ENCODE results near the gene ST7. TPM values are rescaled to one million over a fixed set of nuclear protein-coding genes. Genes with fewer than 3 reads are reported as not detected.

Gene ST7
- total RNA-seq, 1 donor from 2014 or later, result 39.3 TPM

DNA sequence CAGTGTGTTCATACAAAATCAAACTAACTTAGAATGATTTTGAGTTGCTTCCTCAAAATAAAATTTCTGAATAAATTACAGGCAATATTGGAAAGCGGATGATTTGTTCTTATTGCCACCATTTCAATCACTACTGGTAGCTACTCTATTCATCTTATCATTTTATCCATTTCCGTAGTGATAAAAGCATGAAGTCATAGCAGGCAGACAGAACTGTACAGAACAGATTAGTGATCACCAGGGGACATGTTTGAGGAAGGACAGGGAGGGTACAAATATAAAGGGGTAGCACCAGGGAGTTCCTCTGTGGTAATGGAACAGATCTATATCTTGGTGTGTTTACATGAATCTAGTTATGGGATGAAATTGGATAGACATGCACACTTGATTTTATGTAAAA lies 231.1 kb downstream of the ST7 start:
- H3K4me1 ChIP-seq (ENCODE audit: insufficient read depth, low read length), result peaks cover 9% of the 10 kb centered on the region
- H3K27me3 ChIP-seq (ENCODE audit: insufficient read depth, low read length), result no peaks in the 10 kb centered on the region
- H3K79me2 ChIP-seq (ENCODE audit: insufficient read depth, low read length), result no peaks in the 10 kb centered on the region
- no peak overlapping the region for H2AFZ ChIP-seq (ENCODE audit: low read depth, low read length)
- no peaks in the 10 kb centered on the region for H3K9me3 ChIP-seq (ENCODE audit: insufficient read depth, low read depth, low read length)
- peaks cover 3% of the 10 kb centered on the region for H3K36me3 ChIP-seq (ENCODE audit: insufficient read depth, low read length)
- no peaks in the 10 kb centered on the region for H4K20me1 ChIP-seq (ENCODE audit: insufficient read depth, low read length)
- no peak overlapping the region for H3K27ac ChIP-seq (ENCODE audit: low read depth, low read length)
- H3K27me3 Mint-ChIP-seq (ENCODE audit: low read depth, unreplicated experiment), result no peaks in the 10 kb centered on the region
- no peak overlapping the region for H3K4me2 ChIP-seq (ENCODE audit: low read length)
- no peak overlapping the region for H3K9ac ChIP-seq (ENCODE audit: low read length)
- TF ChIP-seq, protein P1, sequence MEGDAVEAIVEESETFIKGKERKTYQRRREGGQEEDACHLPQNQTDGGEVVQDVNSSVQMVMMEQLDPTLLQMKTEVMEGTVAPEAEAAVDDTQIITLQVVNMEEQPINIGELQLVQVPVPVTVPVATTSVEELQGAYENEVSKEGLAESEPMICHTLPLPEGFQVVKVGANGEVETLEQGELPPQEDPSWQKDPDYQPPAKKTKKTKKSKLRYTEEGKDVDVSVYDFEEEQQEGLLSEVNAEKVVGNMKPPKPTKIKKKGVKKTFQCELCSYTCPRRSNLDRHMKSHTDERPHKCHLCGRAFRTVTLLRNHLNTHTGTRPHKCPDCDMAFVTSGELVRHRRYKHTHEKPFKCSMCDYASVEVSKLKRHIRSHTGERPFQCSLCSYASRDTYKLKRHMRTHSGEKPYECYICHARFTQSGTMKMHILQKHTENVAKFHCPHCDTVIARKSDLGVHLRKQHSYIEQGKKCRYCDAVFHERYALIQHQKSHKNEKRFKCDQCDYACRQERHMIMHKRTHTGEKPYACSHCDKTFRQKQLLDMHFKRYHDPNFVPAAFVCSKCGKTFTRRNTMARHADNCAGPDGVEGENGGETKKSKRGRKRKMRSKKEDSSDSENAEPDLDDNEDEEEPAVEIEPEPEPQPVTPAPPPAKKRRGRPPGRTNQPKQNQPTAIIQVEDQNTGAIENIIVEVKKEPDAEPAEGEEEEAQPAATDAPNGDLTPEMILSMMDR (IDR thresholded peaks at IDR 0.05; ENCODE audit: insufficient read depth, low read depth, low read length), result no peak
- TF ChIP-seq EZH2 (IDR thresholded peaks at IDR 0.05; ENCODE audit: insufficient read depth, low read length), result no peak
- H3K9me3 Mint-ChIP-seq (ENCODE audit: unreplicated experiment), result no peaks in the 10 kb centered on the region
- no peak overlapping the region for H3K27ac Mint-ChIP-seq (ENCODE audit: unreplicated experiment)
- H3K4me1 Mint-ChIP-seq (ENCODE audit: low read depth, unreplicated experiment), result peaks cover 4% of the 10 kb centered on the region
- FAIRE-seq, result no peak
- peaks cover 14% of the 10 kb centered on the region for H3K36me3 Mint-ChIP-seq (ENCODE audit: low read depth, unreplicated experiment)
- no peak overlapping the region for H3K4me3 Mint-ChIP-seq (ENCODE audit: unreplicated experiment)
- DNase-seq (ENCODE audit: low read depth), result no peak
- no peak overlapping the region for H3K4me3 ChIP-seq (ENCODE audit: insufficient read depth, low read depth, low read length)

DNA sequence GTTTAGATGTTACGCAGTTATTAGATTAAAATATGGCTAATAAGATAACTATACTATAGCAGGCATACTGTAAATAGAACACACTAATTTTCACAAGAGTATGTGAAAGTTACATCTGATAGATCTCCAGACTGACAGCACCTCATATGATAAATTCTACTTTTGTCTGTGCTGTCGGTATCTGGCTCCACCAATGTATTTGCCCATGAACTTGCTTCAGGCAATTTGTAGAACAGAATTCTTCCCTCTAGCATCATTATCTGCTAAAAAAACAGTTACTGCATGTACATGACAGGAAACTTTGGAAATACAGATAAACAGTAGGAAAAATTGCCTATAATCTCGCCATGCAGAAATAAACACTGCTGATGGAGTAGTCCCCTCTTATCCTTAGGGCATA lies 231.8 kb downstream of the ST7 start:
- peaks cover 6% of the 10 kb centered on the region for H3K36me3 ChIP-seq (ENCODE audit: insufficient read depth, low read length)
- no peak overlapping the region for H3K4me3 ChIP-seq (ENCODE audit: insufficient read depth, low read depth, low read length)
- H3K36me3 Mint-ChIP-seq (ENCODE audit: low read depth, unreplicated experiment), result peaks cover 14% of the 10 kb centered on the region
- no peaks in the 10 kb centered on the region for H3K9me3 Mint-ChIP-seq (ENCODE audit: unreplicated experiment)
- no peak overlapping the region for H3K9ac ChIP-seq (ENCODE audit: low read length)
- no peak overlapping the region for H3K27ac ChIP-seq (ENCODE audit: low read depth, low read length)
- peaks cover 4% of the 10 kb centered on the region for H3K4me1 Mint-ChIP-seq (ENCODE audit: low read depth, unreplicated experiment)
- H4K20me1 ChIP-seq (ENCODE audit: insufficient read depth, low read length), result no peaks in the 10 kb centered on the region
- no peaks in the 10 kb centered on the region for H3K9me3 ChIP-seq (ENCODE audit: insufficient read depth, low read depth, low read length)
- H2AFZ ChIP-seq (ENCODE audit: low read depth, low read length), result no peak overlapping the region
- H3K4me3 Mint-ChIP-seq (ENCODE audit: unreplicated experiment), result no peak overlapping the region
- no peak for DNase-seq (ENCODE audit: low read depth)
- no peaks in the 10 kb centered on the region for H3K79me2 ChIP-seq (ENCODE audit: insufficient read depth, low read length)
- H3K27me3 Mint-ChIP-seq (ENCODE audit: low read depth, unreplicated experiment), result no peaks in the 10 kb centered on the region
- TF ChIP-seq EZH2 (IDR thresholded peaks at IDR 0.05; ENCODE audit: insufficient read depth, low read length), result no peak
- TF ChIP-seq, protein P1 (IDR thresholded peaks at IDR 0.05; ENCODE audit: insufficient read depth, low read depth, low read length), result no peak
- H3K27me3 ChIP-seq (ENCODE audit: insufficient read depth, low read length), result no peaks in the 10 kb centered on the region
- no peak for FAIRE-seq
- no peak overlapping the region for H3K4me2 ChIP-seq (ENCODE audit: low read length)
- H3K27ac Mint-ChIP-seq (ENCODE audit: unreplicated experiment), result no peak overlapping the region
- H3K4me1 ChIP-seq (ENCODE audit: insufficient read depth, low read length), result peaks cover 9% of the 10 kb centered on the region

DNA sequence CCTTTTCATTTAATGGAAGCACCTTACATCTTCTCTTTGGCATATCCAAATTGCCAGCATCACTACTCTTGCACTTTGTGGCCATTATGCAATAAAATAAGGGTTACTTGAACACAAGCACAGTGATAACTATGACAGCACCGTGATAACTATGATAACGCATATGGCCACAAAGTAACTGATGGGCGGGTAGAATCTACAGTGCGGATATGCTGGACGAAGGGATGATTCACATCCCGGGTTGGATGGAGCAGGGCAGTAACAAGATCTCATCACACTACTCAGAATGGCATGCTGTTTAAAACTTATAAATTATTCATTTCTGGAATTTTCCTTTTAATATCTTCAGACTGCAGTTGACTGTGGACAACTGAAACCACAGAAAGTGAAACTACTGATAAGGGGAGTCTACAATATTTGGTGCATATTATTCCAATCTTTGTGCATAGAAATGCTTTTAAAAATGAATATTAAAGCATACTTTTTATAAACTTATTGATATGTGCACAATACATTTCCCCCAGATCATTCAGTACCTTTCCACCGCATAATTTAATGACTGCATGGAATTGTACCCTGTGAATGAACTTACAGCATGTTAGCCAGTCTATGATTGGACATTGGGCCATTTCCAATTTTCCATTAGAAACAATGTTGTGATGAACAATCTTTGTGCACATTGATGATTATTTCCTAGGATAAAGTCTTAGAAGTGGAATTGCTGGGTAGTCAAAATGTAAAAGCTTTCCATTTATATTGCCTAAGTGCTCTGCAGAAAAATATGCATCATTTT lies 233.1 kb downstream of the ST7 start:
- peaks cover 6% of the 10 kb centered on the region for H3K36me3 ChIP-seq (ENCODE audit: insufficient read depth, low read length)
- H3K79me2 ChIP-seq (ENCODE audit: insufficient read depth, low read length), result no peaks in the 10 kb centered on the region
- no peak overlapping the region for H3K4me3 ChIP-seq (ENCODE audit: insufficient read depth, low read depth, low read length)
- no peaks in the 10 kb centered on the region for H3K27me3 Mint-ChIP-seq (ENCODE audit: low read depth, unreplicated experiment)
- H3K9me3 ChIP-seq (ENCODE audit: insufficient read depth, low read depth, low read length), result no peaks in the 10 kb centered on the region
- no peaks in the 10 kb centered on the region for H3K27me3 ChIP-seq (ENCODE audit: insufficient read depth, low read length)
- H4K20me1 ChIP-seq (ENCODE audit: insufficient read depth, low read length), result no peaks in the 10 kb centered on the region
- DNase-seq (ENCODE audit: low read depth) (peak; percentile 90), FAIRE-seq (no peak)
- H3K4me1 ChIP-seq (ENCODE audit: insufficient read depth, low read length), result peaks cover 9% of the 10 kb centered on the region
- H3K4me1 Mint-ChIP-seq (ENCODE audit: low read depth, unreplicated experiment), result peaks cover 4% of the 10 kb centered on the region
- no peak overlapping the region for H2AFZ ChIP-seq (ENCODE audit: low read depth, low read length)
- no peak overlapping the region for H3K9ac ChIP-seq (ENCODE audit: low read length)
- no peaks in the 10 kb centered on the region for H3K9me3 Mint-ChIP-seq (ENCODE audit: unreplicated experiment)
- no peak overlapping the region for H3K4me3 Mint-ChIP-seq (ENCODE audit: unreplicated experiment)
- peaks cover 20% of the 10 kb centered on the region for H3K36me3 Mint-ChIP-seq (ENCODE audit: low read depth, unreplicated experiment)
- no peak overlapping the region for H3K27ac ChIP-seq (ENCODE audit: low read depth, low read length)
- TF ChIP-seq, protein P1 (IDR thresholded peaks at IDR 0.05; ENCODE audit: insufficient read depth, low read depth, low read length), result no peak
- TF ChIP-seq EZH2 (IDR thresholded peaks at IDR 0.05; ENCODE audit: insufficient read depth, low read length), result no peak
- H3K4me2 ChIP-seq (ENCODE audit: low read length), result peak overlapping the region; percentile 66
- H3K27ac Mint-ChIP-seq (ENCODE audit: unreplicated experiment), result no peak overlapping the region
